Stimulated activated CD8-positive, alpha-beta memory T cell treated with anti-CD3 and anti-CD28 coated beads, Interleukin-2, amount 100 ng/mL, for 1 hour (primary cell): ENCODE results near the gene ZNF396.

ENCODE experiments used
- DNase-seq, 2 donors: peaks; one replicate each; pipeline ENCODE4 v3.0.0-alpha.2; 2020; ENCODE audit warnings: low read depth in 2 of 2

ZNF396 gene

GRCh38 chr18:35335866-35336265, 41.3 kb downstream of the ZNF396 start:
- DNase-seq, result no peak

GRCh38 chr18:35334821-35335220, 42.3 kb downstream of the ZNF396 start:
- no peak for DNase-seq

- no peak for DNase-seq
Measured at GRCh38 chr18:35334212-35334611, 42.9 kb downstream of the ZNF396 start.

GRCh38 chr18:35331367-35332087, 45.6 kb downstream of the ZNF396 start:
- no peak for DNase-seq

GRCh38 chr18:35328868-35329267, 48.3 kb downstream of the ZNF396 start:
- no peak for DNase-seq

GRCh38 chr18:35326695-35327387, 50.3 kb downstream of the ZNF396 start:
- no peak for DNase-seq

GRCh38 chr18:35324926-35325655, 52.0 kb downstream of the ZNF396 start:
- no peak for DNase-seq

GRCh38 chr18:35322486-35323458, 54.4 kb downstream of the ZNF396 start:
- DNase-seq, result no peak
